ENCODE measurements around the gene MYO1B.

The MYO1B gene

DNA sequence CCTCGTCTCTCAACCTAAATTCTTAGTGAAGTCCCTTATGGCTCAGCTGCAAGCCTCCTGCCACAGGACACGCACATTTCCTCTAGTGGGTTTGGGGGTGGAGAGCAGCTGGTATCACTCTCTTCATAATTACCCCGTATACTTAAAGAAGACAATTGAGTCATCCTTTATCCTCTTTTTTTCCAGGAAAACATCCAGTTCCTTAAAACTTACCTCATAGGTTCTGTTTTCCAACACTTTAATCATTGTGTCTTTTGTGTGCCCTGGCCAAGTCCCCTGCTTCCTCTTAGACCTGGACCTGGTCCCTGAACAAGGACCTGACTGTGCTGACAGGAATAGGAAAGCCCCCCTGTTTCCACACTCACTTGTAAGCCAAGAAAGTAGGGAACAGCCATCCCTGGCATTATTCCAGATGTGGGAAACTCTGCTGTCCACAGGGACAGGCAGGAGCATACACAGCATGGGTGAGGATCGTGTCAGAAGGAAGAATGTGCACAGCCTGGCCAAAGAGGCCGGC is 42.3 kb upstream of the MYO1B start:
- TF ChIP-seq CTCF (IDR thresholded peaks at IDR 0.05; ENCODE audit: low read depth, low read length): no peak
- peak; percentile 13 for DNase-seq (ENCODE audit: low read depth, low spot score)
- no peak overlapping the region for H3K4me3 ChIP-seq (ENCODE audit: low read depth, low read length)
- in situ Hi-C loops (cut with HindIII; ENCODE audit: low sequenced_read_pairs): no loop called here

GRCh38 chr2:191204433-191204832 is 40.8 kb upstream of the MYO1B start:
- H3K4me3 ChIP-seq (ENCODE audit: low read depth, low read length): no peak overlapping the region
- in situ Hi-C loops (cut with HindIII; ENCODE audit: low sequenced_read_pairs): no loop called here
- DNase-seq (ENCODE audit: low read depth, low spot score): no peak
- TF ChIP-seq CTCF (IDR thresholded peaks at IDR 0.05; ENCODE audit: low read depth, low read length): no peak

DNA sequence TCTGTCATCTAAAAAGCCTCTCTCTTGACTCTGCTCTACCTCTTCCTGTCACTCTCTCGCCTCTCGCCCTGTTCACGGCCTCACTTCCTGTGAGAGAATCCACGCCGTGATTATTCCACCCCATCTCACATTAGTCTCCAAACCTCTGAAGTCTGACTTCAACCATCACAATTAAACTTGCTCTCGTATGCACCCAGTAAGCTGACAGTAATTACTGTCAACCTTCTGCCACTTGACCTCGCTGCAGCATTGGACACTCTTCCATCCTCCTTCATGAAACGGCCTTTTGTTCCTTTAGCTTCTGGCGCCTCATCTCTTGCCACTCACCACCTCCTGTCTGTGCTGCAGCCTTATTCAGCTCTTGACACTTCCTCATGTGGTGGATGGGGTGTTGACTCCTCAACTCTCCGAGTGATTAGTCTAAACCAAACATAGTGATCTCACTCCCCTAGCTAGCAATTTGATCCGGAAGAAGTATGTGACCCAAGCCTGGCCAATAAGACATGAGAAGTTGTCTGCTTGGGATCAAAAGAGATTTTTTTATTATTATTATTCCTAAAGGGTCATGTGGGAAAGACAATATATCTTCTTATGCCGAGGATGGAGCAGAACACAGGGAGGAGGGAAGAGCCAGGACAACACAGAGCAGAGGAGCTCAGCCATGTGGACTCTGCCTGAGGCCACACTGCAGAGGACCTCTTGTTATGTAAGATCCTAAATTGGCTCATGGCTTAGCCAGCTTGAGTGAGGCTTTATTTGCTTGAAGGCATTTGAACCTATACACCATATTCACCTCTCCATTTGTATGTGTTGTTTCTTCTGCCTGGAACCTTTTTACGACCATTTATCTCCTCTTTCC is 38.4 kb upstream of the MYO1B start:
- TF ChIP-seq CTCF (IDR thresholded peaks at IDR 0.05; ENCODE audit: low read depth, low read length): no peak
- DNase-seq (ENCODE audit: low read depth, low spot score): no peak

GRCh38 chr2:191209340-191209739 is 35.9 kb upstream of the MYO1B start:
- no peak for DNase-seq (ENCODE audit: low read depth, low spot score)
- TF ChIP-seq CTCF (IDR thresholded peaks at IDR 0.05; ENCODE audit: low read depth, low read length): no peak
- no peak overlapping the region for H3K4me3 ChIP-seq (ENCODE audit: low read depth, low read length)
- in situ Hi-C loops (cut with HindIII; ENCODE audit: low sequenced_read_pairs): no loop called here

More for the DNA sequence above, 38.4 kb upstream of the MYO1B start:
- no peak overlapping the region for H3K4me3 ChIP-seq (ENCODE audit: low read depth, low read length)
- in situ Hi-C loops (cut with HindIII; ENCODE audit: low sequenced_read_pairs): no loop called here

GRCh38 chr2:191212119-191212518 is 33.1 kb upstream of the MYO1B start:
- in situ Hi-C loops (cut with HindIII; ENCODE audit: low sequenced_read_pairs): no loop called here
- no peak for TF ChIP-seq CTCF (IDR thresholded peaks at IDR 0.05; ENCODE audit: low read depth, low read length)
- H3K4me3 ChIP-seq (ENCODE audit: low read depth, low read length): no peak overlapping the region
- no peak for DNase-seq (ENCODE audit: low read depth, low spot score)

GRCh38 chr2:191213333-191213732 is 31.9 kb upstream of the MYO1B start:
- TF ChIP-seq CTCF (IDR thresholded peaks at IDR 0.05; ENCODE audit: low read depth, low read length): no peak
- H3K4me3 ChIP-seq (ENCODE audit: low read depth, low read length): no peak overlapping the region
- in situ Hi-C loops (cut with HindIII; ENCODE audit: low sequenced_read_pairs): no loop called here
- DNase-seq (ENCODE audit: low read depth, low spot score): no peak

Data from astrocyte of the spinal cord (primary cell).